ENCODE data around the gene PROCA1. TPM values are rescaled to one million over a fixed set of nuclear protein-coding genes. Genes with fewer than 3 reads are reported as not detected.

PROCA1 gene
- total and polyA plus RNA-seq, 2 of the 13 experiments (the other 11 are each of a cell fraction or from before 2014, with no cell fraction given): 0.73 to 1.5 TPM

DNA sequence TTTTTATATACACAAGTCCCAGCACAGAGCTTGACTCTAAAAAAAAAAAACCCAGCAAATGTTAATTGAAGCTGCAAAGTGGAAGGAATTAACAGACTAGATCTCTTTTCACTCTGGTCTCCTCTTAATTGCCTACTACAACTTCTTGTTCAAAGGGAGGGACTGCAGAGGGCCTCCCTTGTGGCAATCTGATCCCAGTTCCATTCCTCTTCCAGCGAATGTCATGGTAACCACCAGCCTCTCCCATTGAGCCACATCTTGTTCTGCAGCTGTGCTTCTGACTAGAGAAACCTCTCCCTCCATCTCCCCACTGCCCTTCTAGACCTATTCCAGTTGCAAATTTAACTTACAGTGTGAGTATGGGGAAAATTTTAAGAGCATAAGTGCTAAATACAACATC is 43.8 kb downstream of the PROCA1 start:
- Histone ChIP-seq H3K4me3 (replicated peaks in 1 of 3; ENCODE audit: insufficient read depth in 1 of 3, low read depth in 2 of 3, low read length in 3 of 3) (no peak overlapping the region), H3K27me3 (ENCODE audit: control insufficient read depth in 1 of 2, insufficient read depth in 2 of 2, low read length in 2 of 2) (no peaks in the 10 kb centered on the region), H3K36me3 (replicated peaks in 1 of 2; ENCODE audit: control insufficient read depth in 1 of 2, insufficient read depth in 2 of 2, low read length in 2 of 2) (peaks cover 16 to 63% of the 10 kb centered on the region in 2 experiments), H3K79me2 (ENCODE audit: insufficient read depth, low read length) (peaks cover 55% of the 10 kb centered on the region), H3K9ac (ENCODE audit: insufficient read depth, low read depth, low read length) (no peak overlapping the region), H4K20me1 (ENCODE audit: insufficient read depth, low read length) (no peaks in the 10 kb centered on the region; the same call in 1 of the 2 replicates), H3K4me2 (ENCODE audit: low read depth, low read length) (no peak overlapping the region), H3K4me1 (ENCODE audit: insufficient read depth, low read length) (peaks cover 32% of the 10 kb centered on the region), H3K9me3 (ENCODE audit: low read length) (no peaks in the 10 kb centered on the region), H2AFZ (ENCODE audit: low read length) (no peak overlapping the region), H3K27ac (ENCODE audit: extremely low read length, insufficient read depth, low read length) (no peak overlapping the region)
- FAIRE-seq: no peak
- ATAC-seq: no peak
- 100% methylated on average over 1 of the region's 1 CpG for WGBS (ENCODE audit: low lambda C conversion rate)
- in situ Hi-C loops (cut with HindIII; ENCODE audit: extremely low pct_ligation_motif_present, low pct_unique_long_range_greater_than_20kb): no loop called here
- TF ChIP-seq XBP1 (CRISPR knock-in tag; IDR thresholded peaks at IDR 0.05) (no peak), PTBP1 (IDR thresholded peaks at IDR 0.05; ENCODE audit: low read depth, low read length, poor library complexity, severe bottlenecking) (no peak), HDAC2 (CRISPR knock-in tag; IDR thresholded peaks at IDR 0.05) (no peak), ZNF30 (CRISPR knock-in tag; IDR thresholded peaks at IDR 0.05) (no peak)
- TF ChIP-seq, protein P1, sequence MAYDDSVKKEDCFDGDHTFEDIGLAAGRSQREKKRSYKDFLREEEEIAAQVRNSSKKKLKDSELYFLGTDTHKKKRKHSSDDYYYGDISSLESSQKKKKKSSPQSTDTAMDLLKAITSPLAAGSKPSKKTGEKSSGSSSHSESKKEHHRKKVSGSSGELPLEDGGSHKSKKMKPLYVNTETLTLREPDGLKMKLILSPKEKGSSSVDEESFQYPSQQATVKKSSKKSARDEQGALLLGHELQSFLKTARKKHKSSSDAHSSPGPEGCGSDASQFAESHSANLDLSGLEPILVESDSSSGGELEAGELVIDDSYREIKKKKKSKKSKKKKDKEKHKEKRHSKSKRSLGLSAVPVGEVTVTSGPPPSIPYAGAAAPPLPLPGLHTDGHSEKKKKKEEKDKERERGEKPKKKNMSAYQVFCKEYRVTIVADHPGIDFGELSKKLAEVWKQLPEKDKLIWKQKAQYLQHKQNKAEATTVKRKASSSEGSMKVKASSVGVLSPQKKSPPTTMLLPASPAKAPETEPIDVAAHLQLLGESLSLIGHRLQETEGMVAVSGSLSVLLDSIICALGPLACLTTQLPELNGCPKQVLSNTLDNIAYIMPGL (CRISPR knock-in tag; IDR thresholded peaks at IDR 0.05; ENCODE audit: borderline replicate concordance in 1 of 2, low read depth in 1 of 2): no peak
- TF ChIP-seq, protein P2, sequence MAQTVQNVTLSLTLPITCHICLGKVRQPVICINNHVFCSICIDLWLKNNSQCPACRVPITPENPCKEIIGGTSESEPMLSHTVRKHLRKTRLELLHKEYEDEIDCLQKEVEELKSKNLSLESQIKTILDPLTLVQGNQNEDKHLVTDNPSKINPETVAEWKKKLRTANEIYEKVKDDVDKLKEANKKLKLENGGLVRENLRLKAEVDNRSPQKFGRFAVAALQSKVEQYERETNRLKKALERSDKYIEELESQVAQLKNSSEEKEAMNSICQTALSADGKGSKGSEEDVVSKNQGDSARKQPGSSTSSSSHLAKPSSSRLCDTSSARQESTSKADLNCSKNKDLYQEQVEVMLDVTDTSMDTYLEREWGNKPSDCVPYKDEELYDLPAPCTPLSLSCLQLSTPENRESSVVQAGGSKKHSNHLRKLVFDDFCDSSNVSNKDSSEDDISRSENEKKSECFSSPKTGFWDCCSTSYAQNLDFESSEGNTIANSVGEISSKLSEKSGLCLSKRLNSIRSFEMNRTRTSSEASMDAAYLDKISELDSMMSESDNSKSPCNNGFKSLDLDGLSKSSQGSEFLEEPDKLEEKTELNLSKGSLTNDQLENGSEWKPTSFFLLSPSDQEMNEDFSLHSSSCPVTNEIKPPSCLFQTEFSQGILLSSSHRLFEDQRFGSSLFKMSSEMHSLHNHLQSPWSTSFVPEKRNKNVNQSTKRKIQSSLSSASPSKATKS (CRISPR knock-in tag; IDR thresholded peaks at IDR 0.05): no peak
- ChIA-PET POLR2A (interaction anchor here (1.4 to 1.9 kb wide), 2 partner anchors 21 to 23 kb away, joined by 5 to 12 read pairs; partner anchors contain the start of gene BLTP2), CTCF (ENCODE audit: low intra/inter-chr PET ratio, low total read pairs) (no interaction called here)
- BruUV-seq (replicated peaks): no TSS peak
- intact Hi-C loops (cut with micrococcal nuclease; ENCODE audit: unreplicated experiment): no loop called here
- DNase-seq (ENCODE audit: low spot score): no peak

Measured in HepG2 (cell line).